Glomerular endothelial cell (primary cell): Measurements from ENCODE around the gene SDHC. TPM values are rescaled to one million over a fixed set of nuclear protein-coding genes. Genes with fewer than 3 reads are reported as not detected.

Experiments used
- total RNA-seq: library from RNA; depleted of rRNA; stranded (reverse); fragments of >200 nt; gene quantifications from 2 replicates; pipeline ENCODE4 v1.2.3, GENCODE V29; 2015

The SDHC gene
- total RNA-seq, 1 donor from 2014 or later = 92.9 TPM

Other genes with a start within 250 kb of the SDHC start
- gene ARHGAP30, start 244.5 kb upstream of the SDHC start, total RNA-seq = not detected in 2 replicates
- gene NECTIN4, start 224.8 kb upstream of the SDHC start, total RNA-seq = 0.76 TPM in 1 of 2 replicates, not detected in the other
- 5.3 and 7.2 TPM in 2 replicates for gene KLHDC9, start 216.0 kb upstream of the SDHC start, total RNA-seq
- 63.0 and 78.2 TPM in 2 replicates for gene PFDN2, start 196.3 kb upstream of the SDHC start, total RNA-seq
- gene NIT1, start 196.3 kb upstream of the SDHC start, total RNA-seq = 16.4 and 22.6 TPM in 2 replicates
- 35.5 and 43.8 TPM in 2 replicates for gene DEDD, start 181.7 kb upstream of the SDHC start, total RNA-seq
- gene UFC1, start 160.4 kb upstream of the SDHC start, total RNA-seq = 58.5 and 107 TPM in 2 replicates
- 9.8 and 13.1 TPM in 2 replicates for gene USP21, start 154.9 kb upstream of the SDHC start, total RNA-seq
- gene PPOX, start 148.0 kb upstream of the SDHC start, total RNA-seq = 17.2 and 23.5 TPM in 2 replicates
- gene B4GALT3, start 136.9 kb upstream of the SDHC start, total RNA-seq = 38.4 and 43.5 TPM in 2 replicates
- 16.6 and 23.8 TPM in 2 replicates for gene ADAMTS4, start 115.3 kb upstream of the SDHC start, total RNA-seq
- gene NDUFS2, start 112.0 kb upstream of the SDHC start, total RNA-seq = 113 and 141 TPM in 2 replicates
- gene FCER1G, start 99.1 kb upstream of the SDHC start, total RNA-seq = 1.7 TPM in 1 of 2 replicates, not detected in the other
- not detected in 2 replicates for gene APOA2, start 90.8 kb upstream of the SDHC start, total RNA-seq
- 9.7 and 15.0 TPM in 2 replicates for gene TOMM40L, start 88.3 kb upstream of the SDHC start, total RNA-seq
- gene NR1I3, start 76.2 kb upstream of the SDHC start, total RNA-seq = not detected in 2 replicates
- not detected in 2 replicates for gene PCP4L1, start 55.6 kb upstream of the SDHC start, total RNA-seq
- gene MPZ, start 4.4 kb upstream of the SDHC start, total RNA-seq = 3.4 and 4.7 TPM in 2 replicates
- gene CFAP126, start 53.5 kb downstream of the SDHC start, total RNA-seq = not detected in 2 replicates
- gene FCGR2A, start 191.1 kb downstream of the SDHC start, total RNA-seq = 1.1 TPM in 1 of 2 replicates, not detected in the other
- 0.06 TPM in 1 of 2 replicates, not detected in the other for gene HSPA6, start 210.2 kb downstream of the SDHC start, total RNA-seq
- not detected in 2 replicates for gene FCGR3A, start 235.4 kb downstream of the SDHC start, total RNA-seq